ENCODE data around the gene TBXAS1.
"Not testable (repeated sequence)": the region's sequence is repeated elsewhere in the genome, so short reads cannot be mapped to it uniquely, and the experiment has no call there.

The TBXAS1 gene

DNA sequence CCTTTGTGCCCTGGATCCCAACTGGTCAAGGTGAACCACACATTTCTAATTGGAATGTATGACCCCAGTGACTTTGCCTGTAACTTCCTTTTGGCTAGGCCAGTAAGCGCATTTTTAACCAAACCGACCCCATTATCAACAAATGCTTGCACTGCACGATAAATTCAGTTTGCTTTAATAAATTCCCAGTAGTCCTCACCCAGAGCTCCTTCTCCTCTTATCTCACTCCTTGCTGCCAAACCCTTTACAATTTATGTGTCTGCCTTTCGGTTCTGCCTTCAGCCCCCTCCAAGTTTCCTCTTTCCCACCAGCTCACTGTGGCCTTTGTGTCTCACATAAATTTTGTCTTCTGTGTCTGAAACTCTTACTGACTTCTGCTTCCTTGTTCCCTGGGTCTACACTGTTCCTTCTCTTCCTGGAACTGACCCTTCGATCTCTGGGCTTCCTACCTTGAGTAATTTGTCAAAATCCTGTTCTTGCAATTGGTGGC, 59.0 kb downstream of the TBXAS1 start:
- no peak for DNase-seq (ENCODE audit: low read depth in 3 of 3, low spot score in 1 of 3)

DNA sequence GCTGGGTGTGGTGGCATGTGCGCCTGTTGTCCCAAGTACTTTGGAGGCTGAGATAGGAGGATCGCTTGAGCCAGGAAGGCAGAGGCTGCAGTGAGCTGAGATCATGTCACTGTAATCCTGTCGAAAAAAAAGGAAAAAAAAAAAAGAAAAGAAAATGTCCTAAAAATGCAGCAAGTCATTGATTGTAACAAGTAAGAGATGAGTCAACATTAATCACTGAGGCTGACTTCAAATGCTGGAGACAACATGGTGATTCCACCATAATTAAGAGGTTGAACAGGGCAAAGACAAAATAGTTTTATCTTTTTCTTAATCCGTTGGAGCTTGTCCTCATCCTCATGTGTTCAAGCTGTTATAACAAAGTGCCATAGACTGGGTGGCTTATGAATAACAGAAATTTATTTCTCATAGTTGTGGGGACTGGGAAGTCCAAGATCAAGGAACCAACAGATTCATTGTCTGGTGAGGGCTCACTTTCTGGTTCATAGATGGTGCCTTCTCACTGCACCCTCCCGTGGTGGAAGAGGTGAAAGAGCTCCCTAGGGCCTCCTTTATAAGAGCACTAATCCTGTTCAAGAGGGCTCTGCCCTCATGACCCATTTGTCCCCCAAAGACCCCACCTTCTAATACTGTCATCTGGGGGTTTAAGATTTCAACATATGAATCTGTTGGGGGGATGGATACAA, 60.3 kb downstream of the TBXAS1 start:
- no peak for DNase-seq (ENCODE audit: low read depth in 3 of 3, low spot score in 1 of 3)

DNA sequence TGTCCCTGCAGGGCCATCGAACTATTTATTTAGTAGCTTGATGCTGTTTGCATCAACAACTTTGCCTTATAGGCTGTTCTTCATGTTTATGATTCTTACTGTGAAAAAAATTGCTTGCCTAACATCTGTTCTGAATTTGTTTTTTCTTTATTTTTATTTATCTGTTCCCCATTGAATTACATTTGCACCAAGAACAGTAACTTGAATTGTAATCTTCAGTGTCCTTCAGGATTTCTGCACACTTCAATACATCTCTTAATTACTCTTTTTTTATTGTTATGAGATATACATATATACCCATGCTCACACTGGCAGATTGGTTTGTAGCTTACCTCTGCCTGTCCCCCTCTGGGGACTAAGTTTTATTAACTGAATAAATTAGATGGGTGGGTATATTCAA, 64.4 kb downstream of the TBXAS1 start:
- DNase-seq (ENCODE audit: low read depth in 3 of 3, low spot score in 1 of 3): no peak

DNA sequence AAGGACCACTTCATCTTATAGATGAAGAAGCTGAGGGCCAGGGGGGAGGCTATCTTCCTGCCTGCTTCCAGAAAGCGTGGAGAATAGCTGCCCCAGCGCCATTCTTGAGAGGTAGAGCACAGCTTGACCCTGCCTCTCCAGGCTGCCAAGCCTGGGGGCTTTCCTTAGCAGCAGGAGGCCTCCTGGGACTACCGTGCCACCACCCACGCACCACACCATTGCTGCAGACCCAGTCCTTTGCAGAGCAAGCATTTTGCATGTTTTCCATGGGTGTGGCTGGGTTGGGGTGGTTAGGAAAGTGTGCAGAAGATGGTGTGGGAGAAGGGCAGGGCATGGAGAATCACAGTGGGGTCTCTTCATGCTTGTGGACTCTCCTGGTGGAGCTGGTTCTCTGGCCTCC, 64.9 kb downstream of the TBXAS1 start:
- no peak for DNase-seq (ENCODE audit: low read depth in 3 of 3, low spot score in 1 of 3)

DNA sequence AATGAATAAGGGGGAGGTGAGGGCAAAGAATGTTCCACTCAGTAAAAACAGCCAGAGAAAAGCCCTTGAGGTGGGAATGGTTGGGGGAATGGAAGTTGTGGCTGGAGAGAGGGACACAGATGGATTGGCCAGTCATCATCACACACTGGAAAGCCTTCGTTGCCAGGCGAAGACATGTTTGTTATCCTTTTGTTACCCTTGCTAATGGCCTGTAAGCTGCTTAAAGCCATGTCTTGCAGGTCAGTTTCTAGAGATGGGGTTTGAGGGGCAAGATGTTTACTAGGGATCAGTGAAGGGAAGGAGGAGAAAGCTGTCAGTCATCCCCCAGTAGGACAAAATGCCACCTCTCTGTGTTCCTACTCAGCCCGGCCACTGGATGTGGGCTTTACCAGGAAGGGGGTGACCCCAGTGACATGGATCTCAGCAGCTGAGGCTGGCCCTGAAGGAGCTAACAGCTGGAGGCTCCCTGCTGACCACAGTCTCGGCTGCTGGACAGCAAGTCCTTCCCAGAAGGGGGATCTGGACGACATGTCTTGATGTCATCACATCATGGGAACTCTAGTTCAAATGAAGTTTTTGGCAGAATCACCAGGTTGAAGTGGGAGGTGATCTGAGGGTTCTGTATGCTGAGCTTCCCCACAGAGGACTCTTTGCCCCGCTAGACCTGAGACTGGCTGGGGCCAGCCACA, 66.2 kb downstream of the TBXAS1 start:
- DNase-seq (ENCODE audit: low read depth in 3 of 3, low spot score in 1 of 3): no peak

DNA sequence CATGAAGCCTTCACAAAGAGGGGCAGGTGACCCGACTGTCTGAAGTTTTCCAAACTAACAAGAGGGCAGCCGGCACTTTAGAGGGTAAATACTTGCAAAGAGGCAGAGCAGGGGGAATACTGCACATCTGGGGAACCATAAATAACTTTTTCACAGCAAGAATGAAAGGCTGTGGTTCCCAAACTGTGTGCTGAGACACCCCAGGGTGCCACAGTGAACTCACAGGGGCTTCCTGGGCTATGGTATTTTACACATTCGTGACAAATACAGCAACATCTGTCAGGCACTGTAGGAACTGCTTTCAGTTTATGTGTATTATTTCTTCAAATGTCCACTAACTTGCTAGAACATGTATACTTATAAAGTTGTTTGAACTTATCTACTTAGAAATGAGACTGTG, 67.2 kb downstream of the TBXAS1 start:
- DNase-seq (ENCODE audit: low read depth in 3 of 3, low spot score in 1 of 3): no peak

DNA sequence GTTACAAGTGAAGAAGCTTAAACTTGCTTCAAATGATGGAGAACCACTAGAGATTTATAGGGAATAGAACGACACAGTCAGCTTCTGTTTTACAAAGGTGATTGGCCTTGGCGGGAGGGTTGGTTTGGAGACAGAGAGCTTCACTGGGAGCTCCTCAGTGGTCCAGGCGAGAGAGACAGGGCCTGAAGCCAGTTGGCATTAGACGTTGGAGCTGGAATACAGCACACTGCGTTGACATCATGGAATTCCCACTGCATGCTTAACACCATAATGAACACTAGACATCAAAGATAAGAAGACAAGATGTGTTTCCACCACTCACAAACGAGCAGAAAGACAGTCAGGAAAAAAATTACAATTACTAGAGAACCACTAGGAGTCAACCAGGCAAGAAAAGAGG, 67.8 kb downstream of the TBXAS1 start:
- DNase-seq (ENCODE audit: low read depth in 3 of 3, low spot score in 1 of 3): no peak

DNA sequence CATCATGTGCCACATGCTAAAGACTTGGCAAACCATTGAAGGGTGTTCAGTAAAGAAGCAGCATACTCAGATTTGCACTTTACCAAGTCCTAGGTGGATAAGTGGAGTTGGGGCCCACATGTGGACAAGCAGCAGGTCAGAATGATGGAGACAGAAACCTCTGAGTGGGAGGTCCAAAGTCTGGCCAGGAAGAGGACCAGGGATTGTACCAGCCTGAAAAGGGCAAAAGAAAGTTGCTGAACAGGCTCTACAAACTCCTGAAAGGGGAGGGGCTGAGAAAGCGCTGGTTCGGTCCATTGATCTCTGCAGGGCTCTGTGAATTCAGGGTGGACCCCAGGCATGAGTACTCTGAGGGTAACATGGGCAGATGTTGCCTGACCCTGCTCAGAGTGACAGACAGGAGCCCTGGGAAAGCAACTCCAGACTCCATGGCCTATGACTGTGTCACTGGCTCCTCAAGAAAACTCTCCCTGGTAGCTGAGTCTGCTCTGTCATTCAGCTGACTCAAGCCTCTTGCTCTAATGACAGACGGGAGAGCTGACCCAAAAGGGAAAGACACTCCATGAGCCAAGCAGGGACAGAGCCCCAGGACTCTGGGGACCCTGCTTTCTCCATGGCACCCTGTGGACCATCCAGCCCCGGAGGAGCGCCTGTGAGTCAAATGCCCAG, 68.5 kb downstream of the TBXAS1 start:
- no peak for DNase-seq (ENCODE audit: low read depth in 3 of 3, low spot score in 1 of 3)

DNA sequence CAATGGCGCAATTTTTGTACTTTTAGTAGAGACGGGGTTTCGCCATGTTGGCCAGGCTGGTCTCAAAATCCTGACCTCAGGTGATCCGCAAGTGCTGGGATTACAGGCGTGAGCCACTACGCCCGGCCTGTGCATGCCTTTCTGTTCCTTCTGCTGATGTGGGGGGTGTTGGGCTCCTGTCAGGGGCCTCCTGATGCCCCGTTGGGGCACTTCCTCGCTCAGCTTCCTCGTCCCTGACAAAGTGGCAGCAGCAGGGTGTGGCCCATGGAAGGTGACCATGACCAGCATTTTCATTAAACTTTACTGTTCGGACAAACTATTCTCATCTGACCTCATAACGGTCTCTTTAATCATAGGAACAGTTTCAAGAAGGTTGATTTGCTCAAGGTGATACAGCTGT, 69.4 kb downstream of the TBXAS1 start:
- DNase-seq (ENCODE audit: low read depth in 3 of 3, low spot score in 1 of 3): no peak

DNA sequence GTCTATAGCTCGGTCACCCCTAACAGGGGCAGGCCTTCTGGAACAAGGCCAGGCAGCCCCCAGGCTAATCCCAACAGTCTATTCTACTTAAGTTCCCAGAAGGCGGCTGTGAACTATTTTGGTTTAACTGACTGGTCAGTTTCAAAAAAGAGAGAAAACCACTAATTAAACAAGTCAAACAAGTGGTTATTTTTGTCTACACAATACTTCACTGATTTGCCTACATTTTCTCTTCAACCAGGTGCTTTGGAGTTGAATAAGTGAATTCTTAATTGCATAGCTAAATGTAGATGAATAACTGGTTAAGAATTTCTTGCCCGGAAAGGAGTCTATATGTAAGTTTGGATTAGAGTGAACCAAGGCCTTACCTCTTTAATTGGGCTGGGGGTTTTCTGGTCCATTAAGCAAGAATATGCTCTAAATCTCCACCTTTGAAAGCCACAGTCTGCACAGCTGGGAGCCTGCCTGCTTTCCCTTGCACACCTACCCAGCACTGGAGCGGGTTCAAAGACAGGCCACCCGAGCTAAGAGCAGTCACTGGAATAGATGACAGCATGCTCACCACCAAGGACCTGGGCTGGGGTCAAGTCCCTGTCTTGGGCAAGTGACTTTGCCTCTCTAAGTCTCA, 70.4 kb downstream of the TBXAS1 start:
- no peak for DNase-seq (ENCODE audit: low read depth in 3 of 3, low spot score in 1 of 3)

DNA sequence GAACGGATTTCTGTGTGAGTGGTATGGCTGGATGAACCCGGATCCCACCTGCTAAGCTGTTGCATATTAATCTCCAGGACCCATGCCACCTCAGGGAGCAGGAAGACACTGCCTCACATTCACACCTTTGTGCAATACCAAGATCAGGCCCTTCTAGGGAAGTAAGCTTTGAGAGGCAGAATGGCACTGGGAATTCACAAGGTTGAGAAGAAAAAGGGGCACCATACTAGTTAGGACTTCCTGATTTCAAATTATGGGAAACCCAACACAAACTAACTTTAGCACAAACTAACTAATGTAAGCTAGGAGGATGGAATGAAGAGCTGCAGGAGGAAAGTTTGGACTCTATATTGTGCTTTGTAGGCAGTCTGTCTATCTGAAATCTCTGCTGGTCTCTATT, 71.3 kb downstream of the TBXAS1 start:
- DNase-seq (ENCODE audit: low read depth in 3 of 3, low spot score in 1 of 3): no peak

DNA sequence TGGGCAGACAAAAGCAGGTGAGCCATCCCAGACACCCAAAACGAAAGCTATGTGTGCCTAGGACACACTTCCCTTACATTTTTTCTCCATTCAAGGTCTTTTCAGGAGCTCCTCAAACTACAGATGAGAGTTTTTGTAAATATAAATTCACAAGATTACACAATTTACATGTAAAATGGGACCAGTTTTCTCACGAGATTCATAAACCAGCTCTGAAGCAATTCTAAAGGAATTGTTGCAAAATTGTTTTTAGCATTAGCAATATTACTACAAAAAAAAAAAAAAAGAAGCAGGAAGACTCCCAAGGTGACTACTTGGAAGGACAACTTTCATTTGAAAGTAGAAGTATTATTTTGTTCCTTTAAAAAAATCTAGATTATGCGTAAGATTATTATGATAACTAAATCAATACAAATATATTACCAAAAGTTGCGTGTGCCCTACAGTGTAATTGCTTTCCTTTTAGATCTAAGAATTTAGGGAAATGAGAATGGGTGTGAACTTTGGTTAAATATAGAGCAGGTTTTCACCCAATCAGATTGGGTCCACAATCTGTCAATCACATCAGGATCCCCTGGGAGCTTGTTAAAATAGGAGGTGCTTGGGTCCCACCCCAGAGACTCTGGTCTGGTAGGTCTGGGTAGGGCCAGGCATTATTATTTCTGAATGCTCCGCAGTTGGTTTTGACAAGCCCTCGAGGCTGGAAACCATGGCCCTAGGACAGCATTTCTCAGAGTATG, 72.2 kb downstream of the TBXAS1 start:
- no peak for DNase-seq (ENCODE audit: low read depth in 3 of 3, low spot score in 1 of 3)

DNA sequence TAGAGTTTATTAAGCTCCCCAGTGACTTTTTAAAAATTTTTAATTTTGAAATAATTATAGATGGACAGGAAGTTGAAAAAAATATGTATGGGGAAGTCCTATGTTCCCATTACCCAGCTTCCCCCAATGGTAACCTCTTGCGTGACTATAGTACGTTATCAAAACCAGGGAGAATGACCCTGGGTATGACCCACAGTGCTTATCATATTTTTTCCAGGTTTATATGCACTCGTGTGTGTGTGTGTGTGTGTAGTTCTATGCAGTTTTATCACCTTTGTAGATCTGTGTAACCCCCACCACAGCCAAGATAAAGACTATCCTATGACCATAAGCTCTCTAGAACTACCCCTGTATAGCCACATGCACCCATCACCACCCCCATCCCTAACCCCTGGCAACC, 72.8 kb downstream of the TBXAS1 start:
- DNase-seq (ENCODE audit: low read depth in 3 of 3, low spot score in 1 of 3): no peak

DNA sequence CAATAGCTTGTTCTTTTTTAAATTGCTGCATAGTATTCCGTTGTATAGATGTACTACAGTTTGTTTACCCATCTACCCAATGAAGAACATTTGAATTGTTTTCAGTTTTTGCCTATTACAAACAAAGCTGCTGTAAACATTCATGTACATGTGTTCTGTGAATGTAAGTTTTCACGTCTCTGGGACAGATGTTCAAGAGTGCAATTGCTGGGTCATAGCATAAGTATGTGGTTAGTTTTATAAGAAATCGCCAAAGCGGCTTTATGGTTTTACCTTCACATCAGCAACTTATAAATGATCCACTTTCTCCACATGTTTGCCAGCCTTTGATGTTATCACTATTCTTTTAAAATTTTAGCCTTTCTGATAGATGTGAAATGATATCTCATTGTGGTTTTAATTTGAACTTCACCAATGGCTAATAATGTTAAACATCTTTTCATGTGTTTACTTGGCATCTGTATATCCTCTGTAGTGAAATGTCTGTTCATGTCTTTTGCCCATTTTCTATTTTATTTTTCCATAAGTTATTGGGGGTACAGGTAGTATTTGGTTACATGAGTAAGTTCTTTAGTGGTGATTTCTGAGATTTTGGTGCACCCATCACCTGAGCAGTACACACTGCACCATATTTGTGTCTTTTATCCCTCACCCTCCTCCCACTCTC, 73.5 kb downstream of the TBXAS1 start:
- DNase-seq (ENCODE audit: low read depth in 3 of 3, low spot score in 1 of 3): no peak

DNA sequence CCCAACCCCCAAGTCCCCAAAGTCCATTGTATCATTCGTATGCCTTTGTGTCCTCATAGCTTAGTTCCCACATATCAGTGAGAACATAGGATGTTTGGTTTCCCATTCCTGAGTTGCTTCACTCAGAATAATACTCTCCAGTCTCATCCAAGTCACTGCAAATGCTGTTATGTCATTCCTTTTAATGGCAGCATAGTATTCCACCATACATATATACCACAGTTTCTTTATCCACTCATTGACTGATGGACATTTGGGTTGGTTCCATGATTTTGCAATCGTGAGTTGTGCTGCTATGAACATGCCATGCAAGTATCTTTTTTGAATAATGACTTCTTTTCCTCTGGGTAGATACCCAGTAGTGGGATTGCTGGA, 74.0 kb downstream of the TBXAS1 start:
- DNase-seq (ENCODE audit: low read depth in 3 of 3, low spot score in 1 of 3): not testable (repeated sequence)

DNA sequence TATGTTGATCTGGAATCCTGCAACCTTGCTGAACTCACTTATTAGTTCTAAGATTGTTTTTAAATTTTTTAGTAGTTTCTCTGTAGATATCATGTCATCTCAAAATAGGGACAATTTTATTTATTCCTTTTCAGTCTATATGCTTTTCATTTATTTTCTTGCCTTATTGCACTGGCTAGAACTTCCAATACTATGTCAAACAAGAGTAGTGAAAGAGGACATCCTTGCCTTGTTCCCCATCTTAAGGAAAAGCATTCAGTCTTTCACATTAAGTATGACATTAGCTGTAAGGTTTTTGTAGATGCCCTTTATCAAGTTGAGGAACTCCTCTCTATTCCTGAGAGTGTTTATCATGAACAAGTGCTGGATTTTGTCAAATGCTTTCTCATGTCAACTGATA, 77.8 kb downstream of the TBXAS1 start:
- DNase-seq (ENCODE audit: low read depth in 3 of 3, low spot score in 1 of 3): no peak

DNA sequence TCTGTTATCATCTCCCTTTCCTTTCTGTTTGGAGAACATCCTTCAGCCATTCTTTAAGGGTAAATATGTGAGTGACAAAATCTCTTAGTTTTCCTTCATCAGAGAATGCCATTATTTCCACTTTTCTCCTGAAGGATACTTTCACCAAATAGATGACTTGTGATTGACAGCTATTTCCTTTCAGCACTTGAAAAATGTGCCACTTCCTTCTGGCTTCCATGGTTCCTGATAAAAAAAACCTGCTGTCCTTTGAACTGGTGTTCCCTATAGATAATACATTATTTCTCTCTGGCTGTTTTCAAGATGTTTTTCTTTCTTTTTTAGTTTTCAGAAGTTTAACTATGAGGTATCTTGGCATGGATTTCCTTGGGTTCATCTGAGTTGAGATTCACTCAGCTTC, 79.7 kb downstream of the TBXAS1 start:
- no peak for DNase-seq (ENCODE audit: low read depth in 3 of 3, low spot score in 1 of 3)

DNA sequence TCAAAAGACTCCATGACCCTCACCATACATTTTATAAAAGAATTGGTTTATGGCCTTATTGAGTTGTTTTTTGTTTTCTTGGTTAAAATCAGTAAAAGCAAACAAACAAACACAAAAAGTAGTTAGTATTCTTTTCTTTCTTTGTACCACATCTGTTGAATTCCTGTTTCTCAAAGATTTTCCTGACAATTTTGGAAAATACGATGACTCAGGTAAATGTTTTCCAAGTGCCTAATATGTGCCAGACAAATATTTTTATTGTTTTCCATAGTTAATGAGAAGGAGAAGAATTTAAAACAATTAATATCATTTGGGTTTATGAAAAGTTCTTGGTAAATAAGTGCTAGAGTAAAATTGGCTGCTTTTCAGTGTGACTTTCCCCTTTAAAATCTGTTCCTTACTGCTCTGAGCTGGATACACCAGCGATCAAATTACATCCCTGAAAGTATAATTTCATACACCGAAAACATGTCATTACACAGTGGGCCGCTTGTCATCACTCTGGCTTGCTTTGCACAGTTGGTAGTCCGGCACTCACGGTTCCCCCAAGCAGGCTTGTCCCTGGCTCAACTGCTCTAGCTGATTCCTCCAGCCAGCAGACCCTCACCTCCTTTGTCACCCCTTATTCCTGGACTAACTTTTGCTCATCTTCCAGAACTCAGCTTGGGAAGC, 80.5 kb downstream of the TBXAS1 start:
- no peak for DNase-seq (ENCODE audit: low read depth in 3 of 3, low spot score in 1 of 3)

DNA sequence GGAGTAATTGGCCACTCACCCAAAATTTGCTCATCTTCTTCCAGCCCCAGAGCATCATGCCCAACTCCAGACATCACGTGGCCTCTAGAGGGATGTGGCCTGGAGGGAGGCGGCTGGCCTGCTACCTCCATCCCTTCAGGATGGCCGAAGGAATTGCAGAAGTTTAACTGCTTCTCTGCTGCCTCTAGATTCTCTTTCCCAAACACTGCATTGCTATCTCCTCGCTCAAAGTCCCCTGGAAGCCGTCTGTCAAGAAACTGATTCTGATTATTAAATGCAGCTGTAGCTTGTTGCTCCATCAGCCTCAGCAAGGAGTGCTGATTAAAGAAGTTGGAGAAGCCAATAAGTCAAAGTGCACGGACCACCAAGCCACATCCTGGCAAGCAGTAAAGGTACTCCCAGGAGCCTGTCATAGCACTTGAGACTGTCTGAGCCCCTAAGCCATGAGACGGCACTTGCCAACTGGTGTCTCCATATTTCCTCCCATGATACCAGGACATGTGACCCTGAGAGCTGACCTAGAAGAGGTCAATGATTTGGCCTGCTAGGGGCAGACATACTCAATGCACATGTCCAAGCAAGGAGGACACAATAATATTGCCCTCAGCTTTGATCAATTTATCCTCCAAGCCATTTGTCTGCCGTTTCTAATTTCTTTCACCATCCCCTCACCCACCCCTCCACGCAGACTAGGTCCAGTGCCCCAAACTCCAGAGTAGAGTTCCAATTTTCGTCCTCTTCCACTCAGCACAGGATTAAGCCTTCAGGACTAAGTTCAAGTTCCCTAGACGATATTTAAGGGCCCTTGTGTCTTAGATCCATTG, 84.2 kb downstream of the TBXAS1 start:
- DNase-seq (ENCODE audit: low read depth in 3 of 3, low spot score in 1 of 3): no peak

DNA sequence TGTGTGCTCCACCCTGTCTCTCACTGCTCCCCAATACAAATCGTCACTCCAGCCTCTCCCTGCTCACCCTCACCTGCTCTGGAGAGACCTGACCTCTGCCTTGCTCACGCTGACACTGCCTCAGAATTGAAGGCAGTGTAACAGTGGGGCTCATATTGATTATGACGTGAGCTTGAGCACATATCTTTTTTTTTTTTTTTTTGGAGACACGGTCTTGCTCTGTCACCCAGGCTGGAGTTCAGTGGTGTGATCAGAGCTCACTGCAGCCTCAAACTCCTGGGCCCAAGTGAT, 84.7 kb downstream of the TBXAS1 start:
- no peak for DNase-seq (ENCODE audit: low read depth in 3 of 3, low spot score in 1 of 3)
